GM12875 (cell line): ENCODE results near the gene MAP3K7.

Source experiments
- H3K4me3 ChIP-seq: one replicate; pipeline ENCODE4 v1.5.1; 2011; ENCODE audit warnings: low read depth, low read length, control low read depth
- CTCF ChIP-seq: IDR thresholded peaks from 2 replicates; pipeline ENCODE4 v1.5.1; 2011; ENCODE audit warnings: low read depth, mild to moderate bottlenecking, control low read depth, inconsistent platforms, low read length, moderate library complexity, borderline replicate concordance; ENCODE audit not compliant: insufficient read depth

Gene MAP3K7

GRCh38 chr6:90478789-90479602 is 107.9 kb downstream of the MAP3K7 start:
- peak; percentile 68 for TF ChIP-seq CTCF
- no peak overlapping the region for H3K4me3 ChIP-seq

GRCh38 chr6:90478278-90478677 is 108.6 kb downstream of the MAP3K7 start:
- TF ChIP-seq CTCF: 0 out of 2 replicates have a peak, but pooled peaks have one; percentile 6
- no peak overlapping the region for H3K4me3 ChIP-seq

GRCh38 chr6:90477366-90477765 is 109.5 kb downstream of the MAP3K7 start:
- TF ChIP-seq CTCF: no peak
- H3K4me3 ChIP-seq: no peak overlapping the region

- no peak overlapping the region for H3K4me3 ChIP-seq
- no peak for TF ChIP-seq CTCF
Observed at GRCh38 chr6:90472716-90473115, 114.2 kb downstream of the MAP3K7 start.

GRCh38 chr6:90471263-90471662 is 115.6 kb downstream of the MAP3K7 start:
- no peak for TF ChIP-seq CTCF
- no peak overlapping the region for H3K4me3 ChIP-seq

GRCh38 chr6:90469906-90470305 is 117.0 kb downstream of the MAP3K7 start:
- H3K4me3 ChIP-seq: no peak overlapping the region
- TF ChIP-seq CTCF: no peak

GRCh38 chr6:90468859-90469258 is 118.0 kb downstream of the MAP3K7 start:
- TF ChIP-seq CTCF: no peak

More at GRCh38 chr6:90468859-90469258, 118.0 kb downstream of the MAP3K7 start:
- H3K4me3 ChIP-seq: no peak overlapping the region
